ENCODE results near the gene OR2T27.
"Not testable (repeated sequence)": the region's sequence is repeated elsewhere in the genome, so short reads cannot be mapped to it uniquely, and the experiment has no call there.

GRCh38 chr1:248648770-248649536 is 6.4 kb downstream of the OR2T27 start:
- not testable (repeated sequence) for TF ChIP-seq RAD21 (IDR thresholded peaks at IDR 0.05; ENCODE audit: low read length); RFX5 (IDR thresholded peaks at IDR 0.05; ENCODE audit: low read depth, low read length); POLR2A (IDR thresholded peaks at IDR 0.05; ENCODE audit: low read depth, low read length); SMC3 (IDR thresholded peaks at IDR 0.05; ENCODE audit: low read depth, low read length); BHLHE40 (IDR thresholded peaks at IDR 0.05; ENCODE audit: low read depth, low read length); CEBPB (IDR thresholded peaks at IDR 0.05; ENCODE audit: low read depth, low read length); RCOR1 (IDR thresholded peaks at IDR 0.05; ENCODE audit: insufficient replicate concordance, low read length); CHD1 (IDR thresholded peaks at IDR 0.05; ENCODE audit: low read depth, low read length); MAFK (IDR thresholded peaks at IDR 0.05; ENCODE audit: low read depth, low read length)
- TF ChIP-seq, protein P1, sequence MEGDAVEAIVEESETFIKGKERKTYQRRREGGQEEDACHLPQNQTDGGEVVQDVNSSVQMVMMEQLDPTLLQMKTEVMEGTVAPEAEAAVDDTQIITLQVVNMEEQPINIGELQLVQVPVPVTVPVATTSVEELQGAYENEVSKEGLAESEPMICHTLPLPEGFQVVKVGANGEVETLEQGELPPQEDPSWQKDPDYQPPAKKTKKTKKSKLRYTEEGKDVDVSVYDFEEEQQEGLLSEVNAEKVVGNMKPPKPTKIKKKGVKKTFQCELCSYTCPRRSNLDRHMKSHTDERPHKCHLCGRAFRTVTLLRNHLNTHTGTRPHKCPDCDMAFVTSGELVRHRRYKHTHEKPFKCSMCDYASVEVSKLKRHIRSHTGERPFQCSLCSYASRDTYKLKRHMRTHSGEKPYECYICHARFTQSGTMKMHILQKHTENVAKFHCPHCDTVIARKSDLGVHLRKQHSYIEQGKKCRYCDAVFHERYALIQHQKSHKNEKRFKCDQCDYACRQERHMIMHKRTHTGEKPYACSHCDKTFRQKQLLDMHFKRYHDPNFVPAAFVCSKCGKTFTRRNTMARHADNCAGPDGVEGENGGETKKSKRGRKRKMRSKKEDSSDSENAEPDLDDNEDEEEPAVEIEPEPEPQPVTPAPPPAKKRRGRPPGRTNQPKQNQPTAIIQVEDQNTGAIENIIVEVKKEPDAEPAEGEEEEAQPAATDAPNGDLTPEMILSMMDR (conservative IDR thresholded peaks at IDR 0.05; ENCODE audit: low read depth, low read length): not testable (repeated sequence)
- TF ChIP-seq, protein P2, sequence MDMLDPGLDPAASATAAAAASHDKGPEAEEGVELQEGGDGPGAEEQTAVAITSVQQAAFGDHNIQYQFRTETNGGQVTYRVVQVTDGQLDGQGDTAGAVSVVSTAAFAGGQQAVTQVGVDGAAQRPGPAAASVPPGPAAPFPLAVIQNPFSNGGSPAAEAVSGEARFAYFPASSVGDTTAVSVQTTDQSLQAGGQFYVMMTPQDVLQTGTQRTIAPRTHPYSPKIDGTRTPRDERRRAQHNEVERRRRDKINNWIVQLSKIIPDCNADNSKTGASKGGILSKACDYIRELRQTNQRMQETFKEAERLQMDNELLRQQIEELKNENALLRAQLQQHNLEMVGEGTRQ (IDR thresholded peaks at IDR 0.05; ENCODE audit: low read depth, low read length): not testable (repeated sequence)

Data from IMR-90 (cell line).